Panc1 (cell line): Measurements from ENCODE around the gene GPR149. TPM values are rescaled to one million over a fixed set of nuclear protein-coding genes. Genes with fewer than 3 reads are reported as not detected.
"Not testable (repeated sequence)": the region's sequence is repeated elsewhere in the genome, so short reads cannot be mapped to it uniquely, and the experiment has no call there.

Source experiments
- ATAC-seq: fragments of 200-7000 bp; cut with Tn5 transposase; 2 replicates; pipeline ENCODE4 v1.9.1; 2020; ENCODE audit warnings: mild to moderate bottlenecking, moderate library complexity
- BruUV-seq: library from RNA; stranded (reverse); fragments of 400-500 nt; replicated peaks from 2 replicates; lab custom pipeline; 2021; lab: Mats Ljungman, UMichigan
- CTCF ChIA-PET: fragments of 300-600 bp; sonication (Branson Sonifier 250); formaldehyde crosslinking; loops from one replicate; lab custom pipeline; 2022; ENCODE audit warnings: antibody characterized with exemption; lab: Charles Lee
- POLR2A ChIA-PET: fragments of 300-600 bp; sonication (Branson Sonifier 250); formaldehyde crosslinking; loops from one replicate; lab custom pipeline; 2022; ENCODE audit warnings: antibody characterized with exemption; lab: Charles Lee
- DNase-seq: peaks from one replicate; pipeline ENCODE4 v3.0.0-alpha.2; 2010; ENCODE audit warnings: low read depth, low spot score
- H3K27ac ChIP-seq: 2 replicates; pipeline ENCODE4 v1.5.1; 2011; ENCODE audit warnings: mild to moderate bottlenecking, low read length, inconsistent platforms
- H3K27me3 ChIP-seq: fragments of 200-500 bp; sonication (Bioruptor generic); 2 replicates; pipeline ENCODE4 v1.6.0; 2014; ENCODE audit warnings: low read length, inconsistent platforms; ENCODE audit not compliant: control insufficient read depth, insufficient read depth
- H3K36me3 ChIP-seq: fragments of 200-500 bp; sonication (Bioruptor generic); 2 replicates; pipeline ENCODE4 v1.5.1; 2014; ENCODE audit warnings: inconsistent platforms, mild to moderate bottlenecking, low read length, moderate library complexity; ENCODE audit not compliant: control insufficient read depth, insufficient read depth
- H3K4me1 ChIP-seq: 2 replicates; pipeline ENCODE4 v1.5.1; 2011; ENCODE audit warnings: inconsistent platforms, mild to moderate bottlenecking, low read length, moderate library complexity; ENCODE audit not compliant: control insufficient read depth, insufficient read depth
- H3K4me3 ChIP-seq, 2 experiments: 2 replicates each; pipeline ENCODE4 v1.5.1; 2011 to 2012; ENCODE audit warnings: low read depth in 2 of 2, low read length in 2 of 2, mild to moderate bottlenecking in 2 of 2, inconsistent platforms in 1 of 2, moderate library complexity in 1 of 2
- H3K9me3 ChIP-seq: fragments of 200-500 bp; sonication (Bioruptor generic); 2 replicates; pipeline ENCODE4 v1.5.1; 2014; ENCODE audit warnings: low read depth, mild to moderate bottlenecking, inconsistent platforms, low read length, moderate library complexity; ENCODE audit not compliant: control insufficient read depth, insufficient read depth
- POLR2AphosphoS5 ChIP-seq: IDR thresholded peaks from 2 replicates; pipeline ENCODE4 v1.6.1; 2012; ENCODE audit warnings: mild to moderate bottlenecking, low read depth, low read length, moderate library complexity
- SIN3A ChIP-seq: IDR thresholded peaks from 2 replicates; pipeline ENCODE4 v1.6.1; 2012; ENCODE audit warnings: low read depth, mild to moderate bottlenecking, low read length, moderate library complexity, borderline replicate concordance; ENCODE audit not compliant: insufficient read depth
- TCF7L2 ChIP-seq: IDR thresholded peaks from 2 replicates; pipeline ENCODE4 v1.6.1; 2011; ENCODE audit warnings: mild to moderate bottlenecking, low read depth, low read length, inconsistent platforms
- in situ Hi-C: cut with HindIII; loops from 2 replicates; pipeline ENCODE4 v1.10.0; 2016; ENCODE audit warnings: low sequenced_read_pairs, low pct_unique_long_range_greater_than_20kb
- intact Hi-C: fragments of 100-400 bp; cut with micrococcal nuclease; formaldehyde crosslinking; loops from one replicate; pipeline ENCODE4 v1.10.0; 2022; ENCODE audit not compliant: unreplicated experiment
- total RNA-seq: library from RNA; stranded (reverse); gene quantifications from one replicate; pipeline ENCODE4 v1.2.1, GENCODE V29; 2021; ENCODE audit not compliant: unreplicated experiment
- TF ChIP-seq, protein P1 (sequence below), 2 experiments: IDR thresholded peaks; 2 replicates each; pipeline ENCODE4 v1.6.1; 2011 to 2012; ENCODE audit warnings: low read depth in 2 of 2, control low read depth in 1 of 2, low read length in 1 of 2, mild to moderate bottlenecking in 1 of 2, moderate library complexity in 1 of 2; ENCODE audit not compliant: insufficient read depth in 1 of 2
- TF ChIP-seq, protein P2 (sequence below): fragments of 450-650 bp; IDR thresholded peaks from 2 replicates; pipeline ENCODE4 v1.5.1; 2017; ENCODE audit warnings: mild to moderate bottlenecking

Gene GPR149
- total RNA-seq, 1 experiment from 2014 or later = not detected

DNA sequence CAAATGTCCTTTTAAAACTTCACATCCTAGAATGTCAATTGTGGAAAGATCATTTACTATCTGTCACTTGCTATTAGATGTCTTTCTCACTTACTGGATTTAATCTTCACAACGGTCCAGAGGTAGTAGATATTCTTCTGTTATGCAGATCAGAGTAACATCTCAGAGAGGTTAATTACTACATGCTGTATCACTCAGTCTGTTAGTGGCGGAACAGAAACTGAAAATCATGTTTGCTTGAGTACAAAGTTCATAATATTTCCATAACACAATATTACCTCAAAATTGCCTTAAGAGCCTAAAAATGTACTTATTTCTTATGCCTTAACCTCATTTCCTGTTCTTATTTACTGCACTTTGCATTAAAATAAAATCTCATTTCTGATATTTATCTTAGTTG, 28.6 kb upstream of the GPR149 start:
- Histone ChIP-seq H3K4me1 (no peaks in the 10 kb centered on the region), H3K9me3 (no peaks in the 10 kb centered on the region), H3K27ac (no peak overlapping the region), H3K4me3 (no peak overlapping the region), H3K27me3 (no peaks in the 10 kb centered on the region), H3K36me3 (no peaks in the 10 kb centered on the region)
- TF ChIP-seq, protein P1, sequence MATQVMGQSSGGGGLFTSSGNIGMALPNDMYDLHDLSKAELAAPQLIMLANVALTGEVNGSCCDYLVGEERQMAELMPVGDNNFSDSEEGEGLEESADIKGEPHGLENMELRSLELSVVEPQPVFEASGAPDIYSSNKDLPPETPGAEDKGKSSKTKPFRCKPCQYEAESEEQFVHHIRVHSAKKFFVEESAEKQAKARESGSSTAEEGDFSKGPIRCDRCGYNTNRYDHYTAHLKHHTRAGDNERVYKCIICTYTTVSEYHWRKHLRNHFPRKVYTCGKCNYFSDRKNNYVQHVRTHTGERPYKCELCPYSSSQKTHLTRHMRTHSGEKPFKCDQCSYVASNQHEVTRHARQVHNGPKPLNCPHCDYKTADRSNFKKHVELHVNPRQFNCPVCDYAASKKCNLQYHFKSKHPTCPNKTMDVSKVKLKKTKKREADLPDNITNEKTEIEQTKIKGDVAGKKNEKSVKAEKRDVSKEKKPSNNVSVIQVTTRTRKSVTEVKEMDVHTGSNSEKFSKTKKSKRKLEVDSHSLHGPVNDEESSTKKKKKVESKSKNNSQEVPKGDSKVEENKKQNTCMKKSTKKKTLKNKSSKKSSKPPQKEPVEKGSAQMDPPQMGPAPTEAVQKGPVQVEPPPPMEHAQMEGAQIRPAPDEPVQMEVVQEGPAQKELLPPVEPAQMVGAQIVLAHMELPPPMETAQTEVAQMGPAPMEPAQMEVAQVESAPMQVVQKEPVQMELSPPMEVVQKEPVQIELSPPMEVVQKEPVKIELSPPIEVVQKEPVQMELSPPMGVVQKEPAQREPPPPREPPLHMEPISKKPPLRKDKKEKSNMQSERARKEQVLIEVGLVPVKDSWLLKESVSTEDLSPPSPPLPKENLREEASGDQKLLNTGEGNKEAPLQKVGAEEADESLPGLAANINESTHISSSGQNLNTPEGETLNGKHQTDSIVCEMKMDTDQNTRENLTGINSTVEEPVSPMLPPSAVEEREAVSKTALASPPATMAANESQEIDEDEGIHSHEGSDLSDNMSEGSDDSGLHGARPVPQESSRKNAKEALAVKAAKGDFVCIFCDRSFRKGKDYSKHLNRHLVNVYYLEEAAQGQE (IDR thresholded peaks at IDR 0.05; ENCODE audit: insufficient read depth in 1 of 2, low read depth in 2 of 2, low read length in 1 of 2) = no peak
- TF ChIP-seq TCF7L2 = no peak
- no peak for TF ChIP-seq POLR2AphosphoS5
- TF ChIP-seq SIN3A = no peak
- TF ChIP-seq, protein P2, sequence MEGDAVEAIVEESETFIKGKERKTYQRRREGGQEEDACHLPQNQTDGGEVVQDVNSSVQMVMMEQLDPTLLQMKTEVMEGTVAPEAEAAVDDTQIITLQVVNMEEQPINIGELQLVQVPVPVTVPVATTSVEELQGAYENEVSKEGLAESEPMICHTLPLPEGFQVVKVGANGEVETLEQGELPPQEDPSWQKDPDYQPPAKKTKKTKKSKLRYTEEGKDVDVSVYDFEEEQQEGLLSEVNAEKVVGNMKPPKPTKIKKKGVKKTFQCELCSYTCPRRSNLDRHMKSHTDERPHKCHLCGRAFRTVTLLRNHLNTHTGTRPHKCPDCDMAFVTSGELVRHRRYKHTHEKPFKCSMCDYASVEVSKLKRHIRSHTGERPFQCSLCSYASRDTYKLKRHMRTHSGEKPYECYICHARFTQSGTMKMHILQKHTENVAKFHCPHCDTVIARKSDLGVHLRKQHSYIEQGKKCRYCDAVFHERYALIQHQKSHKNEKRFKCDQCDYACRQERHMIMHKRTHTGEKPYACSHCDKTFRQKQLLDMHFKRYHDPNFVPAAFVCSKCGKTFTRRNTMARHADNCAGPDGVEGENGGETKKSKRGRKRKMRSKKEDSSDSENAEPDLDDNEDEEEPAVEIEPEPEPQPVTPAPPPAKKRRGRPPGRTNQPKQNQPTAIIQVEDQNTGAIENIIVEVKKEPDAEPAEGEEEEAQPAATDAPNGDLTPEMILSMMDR = no peak
- no TSS peak for BruUV-seq
- CTCF ChIA-PET = no interaction called here
- intact Hi-C loops = no loop called here
- DNase-seq (no peak), ATAC-seq (no peak)
- in situ Hi-C loops = no loop called here
- POLR2A ChIA-PET = no interaction called here

DNA sequence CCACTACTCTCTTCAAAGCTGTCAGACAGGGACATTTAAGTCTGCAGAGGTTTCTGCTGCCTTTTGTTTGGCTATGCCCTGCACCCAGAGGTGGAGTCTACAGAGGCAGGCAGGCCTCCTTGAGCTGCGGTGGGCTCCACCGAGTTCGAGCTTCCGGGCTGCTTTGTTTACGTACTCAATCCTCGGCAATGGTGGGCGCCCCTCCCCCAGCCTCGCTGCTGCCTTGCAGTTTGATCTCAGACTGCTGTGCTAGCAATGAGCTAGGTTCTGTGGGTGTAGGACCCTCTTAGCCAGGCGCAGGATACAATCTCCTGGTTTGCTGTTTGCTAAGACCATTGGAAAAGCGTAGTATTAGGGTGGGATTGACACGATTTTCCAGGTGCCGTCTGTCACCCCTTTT, 9.1 kb upstream of the GPR149 start:
- BruUV-seq, H3K4me1 ChIP-seq, H3K27ac ChIP-seq, H3K9me3 ChIP-seq, intact Hi-C loops, ATAC-seq, H3K27me3 ChIP-seq, CTCF ChIA-PET, in situ Hi-C loops, H3K36me3 ChIP-seq, DNase-seq, H3K4me3 ChIP-seq, POLR2A ChIA-PET: not testable (repeated sequence)

DNA sequence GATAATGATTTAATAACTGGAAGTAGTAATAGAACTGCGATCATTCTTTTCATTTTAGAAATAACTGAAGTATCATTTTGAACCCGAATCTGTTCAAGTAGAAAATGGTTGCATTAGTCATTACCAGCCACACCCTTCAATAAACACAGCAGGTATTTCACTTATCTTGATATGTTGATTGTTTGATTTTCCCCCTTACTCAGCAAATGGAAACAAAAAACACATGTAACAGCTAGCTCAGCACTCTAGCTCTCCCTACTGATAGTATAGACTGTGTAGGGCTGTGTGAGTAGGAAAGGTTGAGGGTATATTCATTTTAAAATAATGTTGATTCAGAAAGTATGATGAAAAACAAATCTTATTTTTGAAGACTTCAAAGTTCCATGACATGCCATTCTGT, 1.1 kb upstream of the GPR149 start:
- intact Hi-C loops (no loop called here), in situ Hi-C loops (no loop called here)
- TF ChIP-seq, protein P1 (IDR thresholded peaks at IDR 0.05; ENCODE audit: insufficient read depth in 1 of 2, low read depth in 2 of 2, low read length in 1 of 2) = no peak
- TF ChIP-seq, protein P2 = no peak
- no peak for TF ChIP-seq SIN3A
- no peak for TF ChIP-seq TCF7L2
- no peak for TF ChIP-seq POLR2AphosphoS5
- no peak for ATAC-seq
- Histone ChIP-seq H3K4me1 (peaks cover 17% of the 10 kb centered on the region; the same call in 1 of the 2 replicates), H3K27ac (no peak overlapping the region), H3K9me3 (no peaks in the 10 kb centered on the region), H3K27me3 (peaks cover 38% of the 10 kb centered on the region), H3K36me3 (no peaks in the 10 kb centered on the region), H3K4me3 (no peak overlapping the region)
- no TSS peak for BruUV-seq
- POLR2A ChIA-PET = no interaction called here
- no peak for DNase-seq
- CTCF ChIA-PET = no interaction called here
